HCT116 (cell line): ENCODE data around the gene SRPRA. TPM values are rescaled to one million over a fixed set of nuclear protein-coding genes. Genes with fewer than 3 reads are reported as not detected.

Experiments used
- ATAC-seq: fragments of 200-7000 bp; cut with Tn5 transposase; 2 replicates; pipeline ENCODE4 v1.9.1; 2020; ENCODE audit warnings: mild to moderate bottlenecking, moderate library complexity
- BruUV-seq: library from RNA; stranded (reverse); fragments of 400-500 nt; replicated peaks from 2 replicates; lab custom pipeline; 2021; lab: Mats Ljungman, UMichigan
- CTCF ChIA-PET: fragments of 300-600 bp; sonication (Branson Sonifier 250); formaldehyde crosslinking; loops from one replicate; lab custom pipeline; 2021; ENCODE audit warnings: antibody characterized with exemption; lab: Charles Lee
- POLR2A ChIA-PET: fragments of 300-600, 350-600 bp; sonication (Branson Sonifier 250); formaldehyde crosslinking; loops from one replicate; lab custom pipeline; 2021; ENCODE audit warnings: antibody characterized with exemption; lab: Charles Lee
- RAD21 ChIA-PET, 2 experiments: fragments of 300-600 bp; sonication (Branson Sonifier 250); formaldehyde crosslinking; loops; one replicate each; lab custom pipeline; 2023; ENCODE audit warnings: low total read pairs in 2 of 2; ENCODE audit not compliant: uncharacterized antibody in 2 of 2, unreplicated experiment in 2 of 2, low non-redundant PET in 1 of 2; lab: Charles Lee
- DNase-seq: peaks from one replicate; pipeline ENCODE4 v3.0.0-alpha.2; 2010; ENCODE audit warnings: low read depth, low spot score
- H2AFZ ChIP-seq: fragments of 200-600 bp; shearing (Covaris generic), sonication (generic); 2 replicates; pipeline ENCODE4 v1.6.1; 2017; ENCODE audit warnings: low read depth, mixed run types, mixed read lengths, antibody characterized with exemption, low read length; ENCODE audit not compliant: poor library complexity, severe bottlenecking
- H3K27ac ChIP-seq: 2 replicates; pipeline ENCODE4 v1.5.1; 2012; ENCODE audit warnings: low read depth, low read length
- H3K27me3 ChIP-seq: fragments of 200-600 bp; sonication (generic); 2 replicates; pipeline ENCODE4 v1.6.1; 2016; ENCODE audit warnings: mixed run types, low read length, mixed read lengths; ENCODE audit not compliant: insufficient read depth
- H3K36me3 ChIP-seq, 2 experiments: fragments of 200-500 bp in 1 of 2; fragments of 200-600 bp in 1 of 2; sonication (Bioruptor generic) in 1 of 2; sonication (generic) in 1 of 2; 2 replicates each; pipeline versions ENCODE4 v1.5.1 to v1.6.1; 2014 to 2016; ENCODE audit warnings: low read length in 2 of 2, inconsistent platforms in 1 of 2, mixed read lengths in 1 of 2, mixed run types in 1 of 2; ENCODE audit not compliant: insufficient read depth in 2 of 2, control insufficient read depth in 1 of 2
- H3K4me1 ChIP-seq, 2 experiments: fragments of 200-600 bp in 1 of 2; sonication (generic) in 1 of 2; 2 replicates each; pipeline versions ENCODE4 v1.5.1 to v1.6.1; 2012 to 2017; ENCODE audit warnings: low read length in 2 of 2, inconsistent platforms in 1 of 2, mild to moderate bottlenecking in 1 of 2, mixed read lengths in 1 of 2, mixed run types in 1 of 2, moderate library complexity in 1 of 2; ENCODE audit not compliant: insufficient read depth in 2 of 2, control insufficient read depth in 1 of 2
- H3K4me2 ChIP-seq: fragments of 200-600 bp; sonication (generic); 2 replicates; pipeline ENCODE4 v1.6.1; 2017; ENCODE audit warnings: mixed run types, low read length, mixed read lengths
- H3K4me3 ChIP-seq, 2 experiments: fragments of 200-600 bp in 1 of 2; sonication (generic) in 1 of 2; replicated peaks in 1 of 2; 2 replicates each; pipeline ENCODE4 v1.5.1; 2011 to 2016; ENCODE audit warnings: low read length in 2 of 2, control low read depth in 1 of 2, low read depth in 1 of 2, mild to moderate bottlenecking in 1 of 2, mixed read lengths in 1 of 2, mixed run types in 1 of 2
- H3K79me2 ChIP-seq: fragments of 200-600 bp; sonication (generic); 2 replicates; pipeline ENCODE4 v1.6.1; 2017; ENCODE audit warnings: mild to moderate bottlenecking, mixed run types, low read length, moderate library complexity, mixed read lengths; ENCODE audit not compliant: insufficient read depth
- H3K9ac ChIP-seq: fragments of 200-600 bp; sonication (generic); 2 replicates; pipeline ENCODE4 v1.6.1; 2016; ENCODE audit warnings: low read length, mixed read lengths
- H3K9me2 ChIP-seq: fragments of 200-600 bp; sonication (generic), shearing (Covaris generic); 2 replicates; pipeline ENCODE4 v1.6.1; 2017; ENCODE audit warnings: mixed run types, mild to moderate bottlenecking, moderate library complexity; ENCODE audit not compliant: insufficient read depth
- H3K9me3 ChIP-seq, 2 experiments: fragments of 200-500 bp in 1 of 2; fragments of 200-600 bp in 1 of 2; sonication (Bioruptor generic) in 1 of 2; sonication (generic) in 1 of 2; 2 replicates each; pipeline ENCODE4 v1.6.1; 2014 to 2017; ENCODE audit warnings: low read length in 2 of 2, mixed read lengths in 2 of 2, inconsistent platforms in 1 of 2, low read depth in 1 of 2, mild to moderate bottlenecking in 1 of 2, mixed run types in 1 of 2, moderate library complexity in 1 of 2; ENCODE audit not compliant: control insufficient read depth in 1 of 2, insufficient read depth in 1 of 2
- H4K20me1 ChIP-seq: fragments of 200-600 bp; sonication (generic), shearing (Covaris generic); 2 replicates; pipeline ENCODE4 v1.6.1; 2017; ENCODE audit warnings: mixed run types, mild to moderate bottlenecking, moderate library complexity; ENCODE audit not compliant: insufficient read depth
- FOSL1 ChIP-seq: IDR thresholded peaks from 2 replicates; pipeline ENCODE4 v1.6.1; 2012; ENCODE audit warnings: low read depth
- POLR2A ChIP-seq: IDR thresholded peaks from 2 replicates; pipeline ENCODE4 v1.7.0; 2011; ENCODE audit warnings: borderline replicate concordance; ENCODE audit not compliant: insufficient read depth, insufficient read length; ENCODE audit errors: extremely low read depth
- POLR2AphosphoS5 ChIP-seq: IDR thresholded peaks from 2 replicates; pipeline ENCODE4 v1.6.1; 2011; ENCODE audit warnings: mild to moderate bottlenecking, low read depth, low read length, moderate library complexity
- REST ChIP-seq: IDR thresholded peaks from 2 replicates; pipeline ENCODE4 v1.6.1; 2012; ENCODE audit warnings: low read depth
- SIN3A ChIP-seq: IDR thresholded peaks from 2 replicates; pipeline ENCODE4 v1.6.1; 2012; ENCODE audit warnings: low read depth
- SRF ChIP-seq: IDR thresholded peaks from 2 replicates; pipeline ENCODE4 v1.6.1; 2012; ENCODE audit warnings: low read depth
- YY1 ChIP-seq: IDR thresholded peaks from 2 replicates; pipeline ENCODE4 v1.6.1; 2011; ENCODE audit warnings: low read length, low read depth, moderate library complexity, mild to moderate bottlenecking; ENCODE audit not compliant: insufficient replicate concordance; ENCODE audit errors: extremely low read depth
- intact Hi-C: fragments of 100-400 bp; cut with micrococcal nuclease; formaldehyde crosslinking; loops from 2 replicates; pipeline ENCODE4 v1.10.0; 2022
- total RNA-seq: library from RNA; stranded (reverse); gene quantifications from one replicate; pipeline ENCODE4 v1.2.1, GENCODE V29; 2021; ENCODE audit not compliant: unreplicated experiment
- TF ChIP-seq, protein P1 (sequence below): IDR thresholded peaks from 2 replicates; pipeline ENCODE4 v1.6.1; 2011; ENCODE audit warnings: mild to moderate bottlenecking, low read length, moderate library complexity; ENCODE audit not compliant: insufficient replicate concordance; ENCODE audit errors: extremely low read depth

SRPRA gene
- total RNA-seq, 1 experiment from 2014 or later, result 74.5 TPM

- ChIA-PET POLR2A (no interaction called here), RAD21 (no interaction called here), CTCF (no interaction called here)
- H3K9me3 ChIP-seq, result no peaks in the 10 kb centered on the region
- no peak for DNase-seq
- peaks cover 6 to 15% of the 10 kb centered on the region in 2 experiments for H3K4me1 ChIP-seq
- intact Hi-C loops, result loop anchor here (10.0 kb wide), 1 partner anchor 287 kb away; no protein-coding TSS in a partner anchor
- H3K36me3 ChIP-seq, result no peaks in the 10 kb centered on the region
- no TSS peak for BruUV-seq
- H3K4me3 ChIP-seq, result no peak overlapping the region
- H3K27me3 ChIP-seq, result no peaks in the 10 kb centered on the region
- H2AFZ ChIP-seq, result no peak overlapping the region
- no peak overlapping the region for H3K4me2 ChIP-seq
- no peaks in the 10 kb centered on the region for H4K20me1 ChIP-seq
- no peaks in the 10 kb centered on the region for H3K79me2 ChIP-seq
- no peak for ATAC-seq
- TF ChIP-seq YY1 (no peak), SRF (no peak), FOSL1 (no peak), POLR2A (no peak), POLR2AphosphoS5 (no peak), SIN3A (no peak), REST (no peak)
- TF ChIP-seq, protein P1, sequence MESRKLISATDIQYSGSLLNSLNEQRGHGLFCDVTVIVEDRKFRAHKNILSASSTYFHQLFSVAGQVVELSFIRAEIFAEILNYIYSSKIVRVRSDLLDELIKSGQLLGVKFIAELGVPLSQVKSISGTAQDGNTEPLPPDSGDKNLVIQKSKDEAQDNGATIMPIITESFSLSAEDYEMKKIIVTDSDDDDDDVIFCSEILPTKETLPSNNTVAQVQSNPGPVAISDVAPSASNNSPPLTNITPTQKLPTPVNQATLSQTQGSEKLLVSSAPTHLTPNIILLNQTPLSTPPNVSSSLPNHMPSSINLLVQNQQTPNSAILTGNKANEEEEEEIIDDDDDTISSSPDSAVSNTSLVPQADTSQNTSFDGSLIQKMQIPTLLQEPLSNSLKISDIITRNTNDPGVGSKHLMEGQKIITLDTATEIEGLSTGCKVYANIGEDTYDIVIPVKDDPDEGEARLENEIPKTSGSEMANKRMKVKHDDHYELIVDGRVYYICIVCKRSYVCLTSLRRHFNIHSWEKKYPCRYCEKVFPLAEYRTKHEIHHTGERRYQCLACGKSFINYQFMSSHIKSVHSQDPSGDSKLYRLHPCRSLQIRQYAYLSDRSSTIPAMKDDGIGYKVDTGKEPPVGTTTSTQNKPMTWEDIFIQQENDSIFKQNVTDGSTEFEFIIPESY, result no peak
- no peak overlapping the region for H3K9ac ChIP-seq
- no peak overlapping the region for H3K27ac ChIP-seq
- no peaks in the 10 kb centered on the region for H3K9me2 ChIP-seq
Measured at GRCh38 chr11:126317432-126317755, 48.7 kb upstream of the SRPRA start.
